Measurements from ENCODE around the gene ZNF398.

- TF ChIP-seq CTCF (IDR thresholded peaks at IDR 0.05; ENCODE audit: insufficient read depth, low read length) (no peak), GABPA (IDR thresholded peaks at IDR 0.05; ENCODE audit: low read depth) (no peak)
Measured at GRCh38 chr7:149218469-149219420, 71.5 kb downstream of the ZNF398 start.

All from HL-60 (cell line).